GF-D8 (cell line): Measurements from ENCODE around the gene MCM3AP.

Experiments used
- DNase-seq: peaks from one replicate; lab custom pipeline; 2025; lab: John Stamatoyannopoulos, UW

MCM3AP gene

DNA sequence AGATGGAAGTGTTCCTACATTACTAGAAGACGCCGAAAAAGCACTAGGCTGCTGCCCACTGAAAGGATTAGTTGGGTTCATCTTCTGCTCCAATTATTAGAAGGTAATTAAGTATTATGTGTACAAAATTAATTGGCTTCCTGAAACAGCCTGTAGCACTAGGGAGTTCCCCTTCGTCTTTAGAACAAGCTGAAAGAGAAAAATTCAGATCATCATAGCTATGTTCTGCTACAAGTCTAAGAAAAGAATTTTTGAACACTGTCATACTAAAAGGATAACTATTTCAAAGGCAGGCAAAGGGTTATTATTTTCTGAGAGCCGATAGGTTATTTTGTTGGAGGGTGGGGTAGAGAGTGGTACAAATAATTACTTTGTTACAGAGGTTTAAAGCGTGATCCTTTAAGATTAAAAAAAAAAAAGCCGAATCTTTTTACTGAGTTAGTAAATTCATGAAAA is at the start of gene MCM3AP:
TSS of gene MCM3AP (minus strand) at position 406 of the 456 bp plus-strand sequence. CDS start at position 81, 325 bp downstream.
- peak; percentile 15 for DNase-seq

DNA sequence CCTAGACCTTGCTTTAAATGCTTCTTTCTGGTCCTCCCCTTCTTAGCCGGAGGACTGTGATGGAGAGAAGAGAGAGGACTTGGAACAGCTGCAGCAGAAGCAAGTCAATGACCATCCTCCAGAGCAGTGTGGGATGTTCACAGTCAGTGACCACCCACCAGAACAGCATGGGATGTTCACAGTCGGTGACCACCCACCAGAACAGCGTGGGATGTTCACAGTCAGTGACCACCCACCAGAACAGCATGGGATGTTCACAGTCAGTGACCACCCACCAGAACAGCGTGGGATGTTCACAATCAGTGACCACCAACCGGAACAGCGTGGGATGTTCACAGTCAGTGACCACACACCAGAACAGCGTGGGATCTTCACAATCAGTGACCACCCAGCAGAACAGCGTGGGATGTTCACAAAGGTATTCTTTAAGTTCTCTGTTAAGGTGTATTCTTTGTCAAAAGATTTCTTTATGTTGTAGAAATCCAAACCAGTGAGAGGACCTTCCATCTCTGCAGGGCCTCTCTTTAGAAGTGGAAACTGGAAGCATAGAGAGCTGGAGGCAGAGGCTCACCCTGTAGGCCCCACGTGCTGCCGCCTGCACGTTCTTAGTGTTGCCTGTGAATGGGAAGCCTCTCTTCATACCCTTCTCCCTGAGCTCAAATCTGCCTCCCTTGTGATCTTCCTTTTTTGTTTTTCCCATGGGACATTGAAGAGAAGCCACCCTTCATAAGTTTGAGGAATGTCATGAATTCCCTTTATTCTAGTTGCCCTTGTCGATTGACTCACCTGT is 49.1 kb upstream of the MCM3AP start:
- DNase-seq: no peak

DNA sequence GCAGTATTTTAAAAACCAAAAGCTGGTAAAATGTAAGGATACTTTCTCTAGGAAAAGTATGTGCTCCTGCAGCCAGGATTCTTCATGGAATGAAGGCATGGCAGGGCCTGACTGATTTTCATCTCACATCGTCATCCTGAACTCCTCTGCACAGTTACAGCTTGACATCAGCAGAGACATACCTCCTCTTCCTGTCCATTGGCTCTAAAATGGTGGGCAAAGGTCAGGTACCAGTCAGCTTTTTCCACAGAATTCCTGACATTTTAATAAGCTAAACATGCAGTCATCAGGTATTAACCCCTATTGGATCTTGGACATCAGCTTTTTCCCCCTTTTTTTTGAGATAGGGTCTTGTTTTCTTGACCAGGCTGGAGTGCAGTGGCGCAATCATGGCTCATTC is 44.4 kb upstream of the MCM3AP start:
- DNase-seq: no peak

DNA sequence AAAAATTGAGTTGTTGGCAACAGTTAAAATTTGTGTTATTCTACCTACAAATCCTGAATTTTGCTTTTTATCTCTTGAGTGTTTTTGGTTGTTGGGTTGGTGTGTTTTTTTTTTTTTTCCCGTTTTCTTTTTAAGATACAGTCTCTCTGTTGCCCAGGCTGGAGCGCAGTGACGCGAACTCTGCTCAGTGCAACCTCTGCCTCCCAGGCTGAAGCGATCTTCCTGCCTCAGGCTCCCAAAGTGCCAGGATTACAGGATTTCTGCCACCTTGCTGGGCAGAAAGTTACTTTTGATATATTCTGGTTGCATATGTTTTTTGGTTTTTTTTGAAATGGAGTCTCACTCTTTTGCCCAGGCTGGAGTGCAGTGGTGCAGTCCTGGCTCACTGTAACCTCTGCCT is 42.7 kb upstream of the MCM3AP start:
- DNase-seq: no peak

DNA sequence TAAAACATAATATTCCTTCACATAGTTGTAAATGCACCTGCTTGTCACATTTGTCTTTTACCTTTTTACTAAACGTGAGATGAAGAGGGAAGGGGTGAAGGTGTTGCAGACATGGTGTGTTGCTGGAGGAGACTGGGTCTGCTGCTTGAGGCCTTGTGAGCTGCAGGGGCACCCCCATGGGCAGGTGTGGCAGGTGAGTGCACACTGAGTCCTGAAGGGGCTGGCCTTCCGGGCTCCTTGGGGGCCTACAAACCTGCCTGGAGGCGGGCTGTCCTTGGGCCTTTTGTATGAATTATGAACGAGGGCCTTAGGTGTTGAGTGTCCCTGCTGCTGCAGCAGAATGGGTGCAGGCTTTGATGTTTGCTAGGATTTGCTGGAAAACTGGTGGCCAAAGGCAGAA is 42.3 kb upstream of the MCM3AP start:
- no peak for DNase-seq

DNA sequence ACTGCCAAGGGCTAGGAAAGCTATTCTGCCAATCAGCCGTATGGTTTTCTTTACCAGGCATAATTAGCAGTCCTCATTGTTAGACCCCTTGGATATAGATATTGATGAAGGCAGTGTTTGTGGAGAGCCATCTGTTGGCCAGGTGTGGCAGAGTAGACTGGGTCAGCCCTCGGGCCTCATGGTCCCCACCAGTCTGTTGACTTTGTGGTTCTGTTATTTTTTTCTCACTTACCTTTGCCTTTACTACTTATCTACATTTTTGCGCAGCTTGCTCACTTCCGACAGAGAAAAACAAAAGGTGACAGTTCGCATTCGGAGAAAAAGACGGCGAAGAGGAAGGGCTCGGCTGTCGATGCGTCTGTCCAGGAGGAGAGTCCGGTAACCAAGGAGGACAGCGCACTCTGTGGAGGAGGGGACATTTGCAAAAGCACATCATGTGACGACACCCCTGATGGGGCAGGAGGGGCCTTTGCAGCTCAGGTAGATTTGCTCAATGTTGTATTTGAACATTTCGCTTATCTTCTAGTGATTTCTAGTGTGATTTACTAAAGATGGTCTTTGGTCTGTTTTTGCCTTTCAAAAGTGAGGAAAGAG is 40.8 kb upstream of the MCM3AP start:
- no peak for DNase-seq

DNA sequence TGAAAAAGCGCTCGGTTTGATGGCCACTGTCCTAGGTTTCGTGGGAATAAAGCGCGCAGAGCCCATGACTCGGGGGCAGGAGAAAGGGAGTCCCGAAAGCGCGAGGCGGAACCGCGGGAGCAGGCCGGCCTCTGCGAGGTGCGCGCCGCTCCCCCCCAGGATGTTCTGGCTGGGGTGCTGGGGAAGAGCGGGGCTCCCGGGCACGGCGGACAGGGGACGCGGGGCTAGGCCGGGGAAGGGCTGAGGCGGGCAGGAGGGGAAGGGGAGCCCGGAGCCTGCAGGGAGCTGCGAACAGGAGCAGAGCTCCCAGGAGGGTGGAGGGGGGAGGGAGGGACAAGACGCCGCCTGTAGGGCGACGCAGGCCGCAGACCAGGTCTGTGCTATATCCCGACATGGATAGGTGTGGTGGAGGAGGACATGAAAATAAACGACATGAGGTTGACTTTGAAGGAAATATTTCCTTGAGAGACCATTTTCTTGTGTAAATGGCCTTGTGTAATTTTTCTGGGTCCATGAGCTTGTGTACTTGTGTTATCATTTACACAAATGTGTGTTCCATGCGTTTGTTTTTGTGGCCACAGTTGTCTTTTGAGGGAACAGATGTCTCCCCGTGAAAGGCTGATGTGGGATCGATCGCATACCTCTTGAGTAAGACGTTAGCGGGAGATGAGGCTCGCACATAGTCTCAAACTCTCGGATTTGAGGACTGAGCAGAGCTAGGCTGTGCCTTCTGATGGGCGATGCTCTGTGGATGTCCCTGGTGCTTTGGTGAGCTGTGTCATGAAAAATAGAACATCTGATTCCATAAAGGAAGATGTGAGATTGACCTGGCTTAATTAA is 39.9 kb upstream of the MCM3AP start:
- DNase-seq: peak; percentile 29

DNA sequence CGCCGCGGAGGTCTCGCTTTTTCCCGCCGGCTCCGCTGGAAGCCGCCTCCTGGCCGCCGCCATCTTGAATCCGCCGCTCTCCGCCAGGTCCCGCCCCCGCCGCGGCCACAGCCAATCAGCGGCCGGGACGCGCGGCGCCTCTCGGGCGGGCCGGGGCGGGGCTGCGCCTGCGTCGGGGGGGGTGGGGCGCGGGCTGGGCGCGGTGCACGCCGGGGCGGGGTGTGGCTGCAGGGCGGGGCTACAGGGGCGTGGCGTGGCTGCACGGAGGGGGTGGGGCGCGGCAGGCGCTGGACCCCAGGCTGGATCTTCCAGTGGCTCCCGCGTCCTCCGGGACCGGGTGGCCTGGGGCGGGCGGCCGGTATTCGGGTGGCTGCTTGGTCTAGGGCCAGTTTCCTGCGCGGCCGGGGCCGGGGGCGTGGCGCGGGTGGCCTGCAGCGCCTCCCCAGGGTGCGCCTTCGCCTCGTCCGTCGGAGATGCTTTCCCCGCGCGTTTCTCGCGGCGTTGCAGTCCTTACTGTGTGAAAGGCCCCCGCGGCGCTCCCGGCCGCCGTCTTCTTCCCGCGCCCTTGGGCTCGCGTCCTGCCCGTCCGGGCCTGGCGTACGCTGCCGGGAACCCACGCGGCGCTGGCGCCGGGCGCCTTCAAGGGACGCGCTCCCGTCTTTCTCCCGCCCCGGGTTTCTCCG is 39.1 kb upstream of the MCM3AP start:
- DNase-seq: peak; percentile 72

DNA sequence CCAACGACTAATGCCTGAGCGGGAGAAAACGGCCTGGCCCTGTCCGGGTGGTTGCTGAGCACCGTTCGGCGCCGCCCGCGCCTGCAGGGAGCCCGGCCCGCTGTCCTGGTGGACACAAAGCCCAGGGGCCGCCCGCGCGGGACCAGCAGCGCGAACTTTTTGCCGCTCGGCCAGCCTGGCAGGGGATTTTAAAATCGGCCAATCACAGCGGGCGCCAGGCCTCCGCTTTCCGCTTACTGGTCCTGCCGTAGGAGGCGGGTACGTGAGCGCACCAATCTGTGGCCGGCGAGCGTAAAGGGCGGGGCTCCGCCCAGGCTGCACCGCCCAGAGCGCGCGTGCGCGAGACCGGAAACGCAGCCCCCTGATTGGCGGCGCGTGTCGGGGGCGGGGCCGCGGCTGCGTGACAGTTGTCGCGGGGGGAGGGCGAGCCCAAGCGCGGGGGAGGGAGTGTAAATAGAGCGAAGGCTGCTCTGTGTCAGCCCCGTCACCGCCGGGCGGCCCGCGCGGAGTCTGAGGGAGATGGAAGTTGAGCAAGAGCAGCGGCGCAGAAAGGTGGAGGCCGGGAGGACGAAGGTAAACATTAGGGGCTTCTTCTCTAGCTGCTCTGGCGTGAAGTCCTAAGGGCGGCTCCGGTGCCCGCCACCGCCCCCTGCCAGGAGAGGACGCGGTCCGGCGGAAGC is 38.4 kb upstream of the MCM3AP start, which contains the start of the genes C21orf58 and PCNT:
TSS of gene C21orf58 (minus strand) at position 161 of the 680 bp plus-strand sequence. CDS start 1,132 bp downstream, outside the sequence.
TSS of gene PCNT (plus strand) at position 447 of the 680 bp plus-strand sequence. CDS start at position 520, 73 bp downstream.
- peak; percentile 96 for DNase-seq

DNA sequence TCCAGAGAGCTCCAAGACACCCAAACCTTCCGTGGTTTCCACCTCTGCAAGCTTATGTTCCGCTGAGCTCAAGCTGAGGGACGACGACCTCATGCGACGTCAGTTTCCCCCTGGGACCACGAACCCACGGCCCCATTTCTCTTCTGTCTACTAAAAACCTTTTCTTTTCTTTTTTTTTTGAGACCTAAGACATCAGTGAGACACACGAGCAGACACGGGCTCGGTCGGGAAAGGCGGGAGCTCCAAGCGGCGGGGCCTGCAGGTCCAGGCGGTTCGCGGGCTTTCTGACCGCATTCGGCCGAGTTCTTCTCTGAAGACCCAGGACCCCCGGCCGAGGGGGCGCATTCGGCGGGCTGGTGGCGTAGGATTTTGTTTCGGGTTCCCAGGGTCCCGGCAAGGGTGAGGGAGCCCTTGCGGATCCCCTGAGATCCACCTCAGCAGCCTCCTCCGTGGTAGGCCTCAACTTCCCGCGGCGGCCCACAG is 37.9 kb upstream of the MCM3AP start:
- no peak for DNase-seq

DNA sequence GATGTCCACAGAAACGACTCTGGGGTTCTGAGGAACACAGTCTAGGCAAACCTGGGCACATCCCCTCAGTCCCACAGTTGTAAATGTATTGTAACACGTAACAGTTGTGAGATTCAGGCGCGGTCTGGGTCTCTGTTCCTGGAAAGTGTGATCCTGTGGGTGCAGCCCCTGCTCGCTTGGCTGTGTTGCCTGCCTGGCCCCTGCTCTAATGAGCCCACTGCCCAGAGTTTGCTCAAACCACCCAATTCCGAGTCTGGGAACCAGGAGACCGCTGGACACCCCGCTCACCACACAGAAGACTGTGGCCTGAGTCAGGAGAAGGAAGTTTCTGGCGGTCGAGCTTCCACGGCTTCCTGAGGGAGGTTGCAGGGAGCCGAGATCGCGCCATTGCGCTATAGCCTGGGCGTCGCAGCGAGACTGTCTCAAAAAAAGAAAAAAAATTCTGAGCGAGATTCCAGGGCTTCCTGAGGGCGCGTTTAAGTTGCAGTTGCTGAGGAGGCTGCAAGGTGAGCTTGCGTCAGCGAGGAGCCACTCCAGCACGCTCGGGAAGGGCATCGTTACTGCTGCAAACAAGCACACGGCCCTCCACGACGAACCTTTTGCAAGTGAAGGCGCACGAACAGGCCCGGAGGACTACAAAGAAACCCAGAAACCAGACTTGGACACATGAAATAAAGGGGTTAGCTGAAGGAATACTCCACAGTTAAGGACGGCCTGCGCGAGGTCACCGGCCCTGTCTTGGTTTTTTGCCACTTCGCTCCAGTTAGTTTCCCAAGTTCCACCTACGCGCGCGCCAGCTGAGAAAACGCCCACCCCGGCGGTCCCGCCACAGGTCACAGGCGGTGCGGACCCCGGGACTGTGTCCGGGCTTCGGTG is 37.2 kb upstream of the MCM3AP start:
- peak; percentile 21 for DNase-seq

DNA sequence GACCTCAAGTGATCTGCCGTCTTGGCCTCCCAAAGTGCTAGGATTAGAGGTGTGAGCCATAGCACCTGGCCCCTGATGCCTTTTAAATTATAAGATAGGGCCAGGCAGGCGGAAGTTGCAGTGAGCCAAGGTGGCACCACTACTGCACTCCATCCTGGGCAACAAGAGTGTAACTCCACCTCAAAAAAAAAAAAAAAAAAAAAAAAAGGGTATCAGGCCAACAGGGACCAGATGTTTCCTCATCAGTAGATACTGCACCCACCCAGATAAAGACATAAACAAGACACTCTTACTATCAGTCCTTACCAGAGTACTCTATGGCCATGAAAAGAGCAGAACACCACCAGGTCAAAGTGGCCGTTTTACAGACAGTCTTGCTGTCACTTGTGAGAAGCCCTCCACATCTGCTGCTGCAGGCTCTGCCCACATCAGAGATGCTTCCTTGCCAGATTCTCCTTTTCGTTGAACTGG is 35.0 kb upstream of the MCM3AP start:
- peak; percentile 39 for DNase-seq

DNA sequence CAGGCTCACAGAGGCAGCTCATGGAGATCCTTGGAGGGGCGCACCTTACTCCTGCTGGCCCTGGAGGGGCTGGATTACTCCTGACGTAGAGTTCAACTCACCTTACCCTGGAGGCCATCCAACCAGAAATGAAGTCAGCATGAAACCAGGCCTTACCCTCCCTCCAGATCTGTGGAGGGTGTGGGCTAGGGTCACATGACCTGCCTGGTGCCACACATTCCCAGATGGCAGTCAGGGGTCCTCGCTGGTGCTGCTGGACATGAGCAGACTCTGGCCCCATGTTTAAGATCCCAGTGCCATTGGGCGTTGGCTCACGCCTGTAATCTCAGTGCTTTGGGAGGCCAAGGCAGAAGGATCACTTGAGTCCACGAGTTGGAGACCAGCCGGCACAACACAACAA is 33.8 kb upstream of the MCM3AP start:
- no peak for DNase-seq

DNA sequence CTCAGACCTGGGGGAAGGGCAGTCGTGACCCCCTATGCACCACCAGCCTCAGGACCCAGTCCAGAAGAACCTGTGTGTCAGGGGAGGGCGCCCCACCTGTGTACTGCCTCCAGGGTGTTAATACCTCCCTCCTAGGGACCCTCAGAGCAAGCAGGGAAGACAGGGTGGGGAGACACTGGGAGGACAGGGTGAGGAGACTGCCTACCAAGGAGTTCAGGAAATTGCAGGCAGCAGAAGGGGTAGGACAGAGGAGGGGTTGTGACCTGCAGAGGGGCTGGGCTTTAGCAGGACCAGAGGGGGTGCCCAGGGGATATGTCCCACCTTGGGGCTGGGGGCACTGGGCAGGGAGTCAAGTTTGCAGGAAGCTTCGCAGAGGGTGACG is 33.0 kb upstream of the MCM3AP start:
- DNase-seq: no peak

DNA sequence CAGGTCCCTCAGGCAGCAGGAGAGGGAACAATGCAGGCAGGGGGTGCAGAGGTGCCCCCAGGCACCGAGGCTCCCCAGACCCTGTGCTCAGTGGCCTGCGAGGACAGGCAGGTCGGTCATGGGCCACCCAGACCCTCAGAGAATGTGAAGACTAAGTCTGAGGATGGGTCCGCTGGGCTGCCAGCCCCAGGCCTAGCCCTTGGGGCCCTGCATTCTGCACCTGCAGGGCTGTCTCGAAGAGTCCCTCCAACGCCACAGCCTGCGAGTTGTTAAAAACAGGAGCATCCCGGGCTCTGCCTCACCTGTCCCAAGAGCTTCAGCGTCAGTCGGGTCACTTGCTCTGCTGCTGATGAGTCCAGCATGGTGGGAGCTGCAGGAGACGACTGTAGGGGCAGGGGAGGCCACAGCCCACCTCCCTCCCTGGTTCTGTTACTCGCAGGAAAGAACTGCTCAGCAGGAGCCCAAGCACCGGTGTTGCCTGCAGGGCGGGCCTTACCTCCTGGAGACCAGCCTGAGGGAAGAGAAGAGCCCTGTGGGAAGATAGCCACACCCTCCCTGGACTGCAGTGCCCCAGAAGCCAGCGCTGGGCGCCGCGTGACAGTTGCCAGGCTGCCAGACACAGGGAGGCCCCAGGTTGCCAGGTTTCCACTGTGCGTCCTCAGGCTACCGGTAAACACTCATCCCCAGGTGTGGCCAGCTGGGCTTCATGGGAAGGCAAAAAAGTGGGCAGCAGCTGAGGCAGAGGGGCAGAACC is 32.5 kb upstream of the MCM3AP start:
- DNase-seq: no peak

DNA sequence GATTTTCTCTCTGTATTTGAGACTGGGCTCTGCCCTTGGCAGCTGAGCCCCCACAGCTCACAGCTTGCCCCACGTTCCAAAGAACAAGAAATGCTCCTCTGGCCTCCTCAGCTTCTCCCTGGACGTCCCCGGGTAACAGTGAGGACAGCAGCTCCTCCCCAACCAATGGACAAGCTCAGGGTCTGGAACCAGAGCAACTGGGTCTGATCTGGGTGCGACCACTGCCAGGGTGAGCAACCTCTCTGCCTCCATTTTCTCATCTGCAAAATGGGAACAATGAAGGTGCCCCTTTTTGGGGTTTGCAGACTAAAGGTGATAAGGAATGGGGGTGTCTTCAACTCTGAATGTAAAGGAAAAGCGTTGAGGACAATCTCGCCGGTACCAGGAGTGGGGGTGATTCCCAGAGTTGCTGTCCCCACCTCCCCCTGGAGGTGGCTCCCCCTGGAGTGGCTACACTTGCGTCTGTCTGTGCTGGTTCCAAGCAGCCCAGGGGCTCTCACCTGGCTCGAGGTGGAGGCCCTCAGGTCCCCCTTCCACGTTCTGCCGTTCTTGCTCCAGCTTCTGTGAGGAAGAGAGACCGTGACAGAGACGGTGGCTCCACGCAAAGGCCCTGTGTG is 31.4 kb upstream of the MCM3AP start:
- no peak for DNase-seq

DNA sequence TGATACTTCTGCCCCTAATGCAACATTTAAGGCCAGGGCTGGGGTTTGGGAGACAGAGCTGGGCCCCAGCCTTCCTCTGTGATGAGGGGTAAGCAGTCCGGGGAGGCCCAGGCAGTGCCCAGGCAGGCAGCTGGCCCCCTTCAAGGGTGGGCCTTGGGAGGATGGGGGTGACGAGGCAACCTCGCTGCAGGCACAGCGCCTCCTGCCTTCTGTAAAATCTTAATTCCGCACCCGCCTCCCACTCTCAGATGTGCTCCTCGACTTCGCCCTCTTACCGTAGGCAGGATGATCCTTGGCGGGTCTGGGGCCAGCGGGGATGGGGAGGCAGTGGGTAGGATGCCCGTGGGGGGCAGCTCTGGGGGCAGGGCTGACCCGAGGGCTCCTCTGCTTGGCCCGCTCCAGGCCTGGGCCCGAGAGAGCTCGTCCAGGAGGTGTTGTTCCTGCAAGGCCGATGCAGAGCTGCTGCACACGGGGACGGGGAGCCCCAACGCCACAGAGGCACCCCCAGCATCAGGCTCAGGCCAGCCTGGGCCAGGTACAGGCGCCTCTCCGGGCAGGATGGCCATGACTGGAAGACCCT is 29.1 kb upstream of the MCM3AP start:
- no peak for DNase-seq

DNA sequence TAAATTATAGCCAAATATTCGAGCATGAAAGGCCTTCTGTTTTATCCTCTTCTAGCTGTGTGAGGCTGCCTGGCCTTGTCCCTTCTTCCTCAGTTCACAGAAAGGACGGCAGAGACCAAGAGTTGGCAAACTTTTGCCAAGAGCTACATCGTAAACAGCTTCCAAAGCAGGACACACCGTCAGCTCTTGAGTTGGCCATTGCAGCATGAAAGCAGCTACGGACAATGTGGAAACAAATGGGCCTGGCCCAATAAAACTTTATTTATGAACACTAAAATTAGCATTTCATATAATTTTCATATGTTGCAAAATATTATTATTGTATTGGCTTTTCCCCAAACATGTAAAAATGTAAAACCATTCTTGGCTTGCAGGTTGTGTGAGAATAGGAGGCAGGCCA is 27.5 kb upstream of the MCM3AP start:
- DNase-seq: no peak
